Loucy (cell line): ENCODE measurements around the gene MRPS11.
"Not testable (repeated sequence)": the region's sequence is repeated elsewhere in the genome, so short reads cannot be mapped to it uniquely, and the experiment has no call there.

Source experiments
- H2AFZ ChIP-seq: fragments of 200-600 bp; sonication (generic); 2 replicates; pipeline ENCODE4 v1.6.0; 2016; ENCODE audit warnings: antibody characterized with exemption, mild to moderate bottlenecking, low read length, moderate library complexity
- H3F3A ChIP-seq: fragments of 200-600 bp; 2 replicates; pipeline ENCODE4 v1.6.0; 2016; ENCODE audit warnings: antibody characterized with exemption, low read depth, mild to moderate bottlenecking
- H3K27me3 ChIP-seq: fragments of 200-600 bp; sonication (generic); 2 replicates; pipeline ENCODE4 v1.6.1; 2014; ENCODE audit warnings: low read length, mild to moderate bottlenecking; ENCODE audit not compliant: insufficient read depth, poor library complexity, severe bottlenecking
- H3K36me3 ChIP-seq: fragments of 200-600 bp; sonication (generic); 2 replicates; pipeline ENCODE4 v1.6.1; 2016; ENCODE audit warnings: low read length; ENCODE audit not compliant: insufficient read depth
- H3K4me1 ChIP-seq: fragments of 200-600 bp; sonication (generic); 2 replicates; pipeline ENCODE4 v1.5.1; 2014; ENCODE audit warnings: low read length, mild to moderate bottlenecking; ENCODE audit not compliant: insufficient read depth, poor library complexity, severe bottlenecking
- H3K4me2 ChIP-seq: fragments of 200-600 bp; sonication (generic); 2 replicates; pipeline ENCODE4 v1.6.0; 2014; ENCODE audit warnings: antibody characterized with exemption, low read length, low read depth, mild to moderate bottlenecking; ENCODE audit not compliant: poor library complexity, severe bottlenecking
- H3K4me3 ChIP-seq: fragments of 200-600 bp; sonication (generic); 2 replicates; pipeline ENCODE4 v1.5.1; 2014; ENCODE audit warnings: low read length, mild to moderate bottlenecking, mixed read lengths; ENCODE audit not compliant: poor library complexity, severe bottlenecking
- H3K79me2 ChIP-seq: fragments of 200-600 bp; sonication (generic); 2 replicates; pipeline ENCODE4 v1.6.1; 2014; ENCODE audit warnings: low read length; ENCODE audit not compliant: insufficient read depth
- H3K9ac ChIP-seq: fragments of 200-600 bp; sonication (generic); 2 replicates; pipeline ENCODE4 v1.6.0; 2014; ENCODE audit warnings: mild to moderate bottlenecking, low read depth, low read length, moderate library complexity; ENCODE audit not compliant: poor library complexity, severe bottlenecking
- H3K9me2 ChIP-seq: fragments of 200-600 bp; sonication (generic); replicated peaks from 2 replicates; pipeline ENCODE4 v1.6.1; 2016; ENCODE audit warnings: low read depth, low read length, mixed read lengths
- H3K9me3 ChIP-seq: fragments of 200-600 bp; sonication (generic); 2 replicates; pipeline ENCODE4 v1.6.1; 2014; ENCODE audit warnings: mild to moderate bottlenecking, antibody characterized with exemption, low read length, low read depth; ENCODE audit not compliant: insufficient read depth
- H4K20me1 ChIP-seq: fragments of 200-600 bp; sonication (generic); 2 replicates; pipeline ENCODE4 v1.6.0; 2014; ENCODE audit warnings: antibody characterized with exemption, low read length, mild to moderate bottlenecking; ENCODE audit not compliant: insufficient read depth, poor library complexity, severe bottlenecking
- EZH2phosphoT487 ChIP-seq: fragments of 200-600 bp; IDR thresholded peaks from 2 replicates; pipeline ENCODE4 v1.6.1; 2018; ENCODE audit warnings: antibody characterized with exemption, mild to moderate bottlenecking, moderate library complexity, borderline replicate concordance
- TF ChIP-seq, protein P1 (sequence below): fragments of 200-600 bp; sonication (generic); conservative IDR thresholded peaks from 2 replicates; pipeline ENCODE4 v1.5.1; 2014; ENCODE audit warnings: mild to moderate bottlenecking, antibody characterized with exemption, low read length

Gene MRPS11

DNA sequence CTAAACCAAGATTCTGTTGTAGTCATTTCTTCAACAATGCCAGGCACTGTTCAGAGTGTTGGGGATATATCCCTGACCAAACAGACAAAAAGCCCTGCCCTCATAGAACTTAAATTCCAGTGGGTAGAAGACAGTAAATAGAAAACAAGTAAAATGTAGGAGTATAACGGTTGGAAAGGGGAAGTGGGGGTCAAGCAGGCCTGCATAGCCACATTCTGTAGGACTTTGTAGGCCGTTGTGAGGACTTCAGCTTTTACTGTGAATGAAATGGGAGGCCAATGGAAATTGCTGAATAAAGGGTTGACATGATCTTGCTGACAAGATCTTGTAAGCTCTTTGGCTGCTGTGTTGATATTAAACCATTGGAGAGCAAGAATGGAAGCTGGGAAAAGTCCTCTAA, 1.8 kb downstream of the MRPS11 start:
- H3K4me1 ChIP-seq = peaks cover 41% of the 10 kb centered on the region
- H3K9ac ChIP-seq = no peak overlapping the region

DNA sequence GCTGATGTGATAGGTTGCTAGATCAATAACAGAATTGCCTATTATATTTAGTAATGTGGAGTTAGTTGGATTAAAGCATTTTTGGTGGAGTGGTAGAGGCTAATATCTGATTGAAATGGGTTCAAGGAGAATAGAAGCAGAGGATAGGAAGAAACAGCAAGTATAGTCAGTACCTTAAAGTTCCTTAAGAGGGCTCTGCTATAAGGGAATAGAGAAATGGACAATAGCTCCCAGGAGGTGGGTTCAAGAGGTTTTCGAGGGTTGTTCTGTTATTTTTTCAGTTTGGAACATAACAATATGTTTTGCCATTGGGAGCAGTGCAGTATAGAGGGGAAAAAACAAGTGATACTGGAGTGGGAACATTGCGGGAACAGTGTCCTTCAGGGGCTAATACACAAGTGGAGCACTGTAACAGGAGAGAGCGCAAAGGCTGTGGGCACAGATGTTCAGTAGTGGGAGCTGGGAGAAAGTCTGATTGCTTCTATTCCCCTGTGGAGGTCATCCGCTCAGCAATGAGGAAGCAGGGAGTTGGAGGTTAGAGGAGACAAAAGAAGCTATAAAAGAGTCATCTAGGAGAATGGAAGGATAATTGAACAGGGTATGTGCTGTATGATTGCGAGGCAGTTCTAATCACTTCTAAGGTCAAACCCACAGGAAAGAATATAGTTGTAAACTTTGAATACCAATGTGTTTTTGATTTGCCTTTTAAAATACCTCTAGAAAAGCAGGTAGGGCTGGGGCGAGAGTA, 3.3 kb downstream of the MRPS11 start:
- Histone ChIP-seq H2AFZ (no peak overlapping the region), H3K79me2 (peaks cover 36% of the 10 kb centered on the region), H4K20me1 (no peaks in the 10 kb centered on the region), H3F3A (no peaks in the 10 kb centered on the region), H3K9me2 (no peaks in the 10 kb centered on the region), H3K9ac (no peak overlapping the region), H3K4me2 (peak overlapping the region; percentile 59), H3K9me3 (no peaks in the 10 kb centered on the region), H3K4me3 (peak overlapping the region; percentile 28), H3K4me1 (peaks cover 31% of the 10 kb centered on the region), H3K27me3 (no peaks in the 10 kb centered on the region), H3K36me3 (peaks cover 2% of the 10 kb centered on the region; the same call in 1 of the 2 replicates)
- TF ChIP-seq EZH2phosphoT487 = no peak
- TF ChIP-seq, protein P1, sequence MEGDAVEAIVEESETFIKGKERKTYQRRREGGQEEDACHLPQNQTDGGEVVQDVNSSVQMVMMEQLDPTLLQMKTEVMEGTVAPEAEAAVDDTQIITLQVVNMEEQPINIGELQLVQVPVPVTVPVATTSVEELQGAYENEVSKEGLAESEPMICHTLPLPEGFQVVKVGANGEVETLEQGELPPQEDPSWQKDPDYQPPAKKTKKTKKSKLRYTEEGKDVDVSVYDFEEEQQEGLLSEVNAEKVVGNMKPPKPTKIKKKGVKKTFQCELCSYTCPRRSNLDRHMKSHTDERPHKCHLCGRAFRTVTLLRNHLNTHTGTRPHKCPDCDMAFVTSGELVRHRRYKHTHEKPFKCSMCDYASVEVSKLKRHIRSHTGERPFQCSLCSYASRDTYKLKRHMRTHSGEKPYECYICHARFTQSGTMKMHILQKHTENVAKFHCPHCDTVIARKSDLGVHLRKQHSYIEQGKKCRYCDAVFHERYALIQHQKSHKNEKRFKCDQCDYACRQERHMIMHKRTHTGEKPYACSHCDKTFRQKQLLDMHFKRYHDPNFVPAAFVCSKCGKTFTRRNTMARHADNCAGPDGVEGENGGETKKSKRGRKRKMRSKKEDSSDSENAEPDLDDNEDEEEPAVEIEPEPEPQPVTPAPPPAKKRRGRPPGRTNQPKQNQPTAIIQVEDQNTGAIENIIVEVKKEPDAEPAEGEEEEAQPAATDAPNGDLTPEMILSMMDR = peak; percentile 50

More for the DNA sequence above, 1.8 kb downstream of the MRPS11 start:
- Histone ChIP-seq H3K36me3 (peaks cover 4% of the 10 kb centered on the region; the same call in 1 of the 2 replicates), H2AFZ (no peak overlapping the region), H3K9me3 (no peaks in the 10 kb centered on the region), H3K79me2 (peaks cover 50% of the 10 kb centered on the region), H4K20me1 (no peaks in the 10 kb centered on the region), H3F3A (no peaks in the 10 kb centered on the region), H3K4me2 (peak overlapping the region; percentile 93), H3K27me3 (no peaks in the 10 kb centered on the region), H3K9me2 (no peaks in the 10 kb centered on the region), H3K4me3 (peak overlapping the region; percentile 97)
- TF ChIP-seq EZH2phosphoT487 = no peak
- TF ChIP-seq, protein P1 = no peak

DNA sequence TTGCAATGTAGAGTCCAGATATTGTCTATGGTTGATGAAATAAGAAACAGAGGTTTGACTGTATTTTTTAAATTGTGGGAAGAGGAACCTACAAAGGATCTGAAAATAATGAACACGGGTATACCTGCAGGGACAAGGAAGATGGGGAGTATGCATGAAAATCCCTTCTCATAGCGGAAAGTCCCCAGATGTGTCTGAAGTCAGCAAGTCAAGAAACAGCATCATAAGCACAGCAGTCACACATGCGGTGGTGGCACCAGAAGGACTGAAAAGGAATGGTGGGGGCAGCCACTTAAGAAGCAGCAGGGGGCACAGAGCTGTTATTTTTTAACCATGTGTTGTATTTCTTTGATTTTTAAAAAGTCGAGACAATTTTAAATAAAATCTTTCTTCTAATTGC, 4.7 kb downstream of the MRPS11 start:
- H3K36me3 ChIP-seq = peaks cover 12% of the 10 kb centered on the region; the same call in 1 of the 2 replicates
- H3K27me3 ChIP-seq = no peaks in the 10 kb centered on the region
- H3K4me2 ChIP-seq = no peak overlapping the region
- no peak overlapping the region for H3K4me3 ChIP-seq
- H3K9me3 ChIP-seq = no peaks in the 10 kb centered on the region
- H4K20me1 ChIP-seq = no peaks in the 10 kb centered on the region
- H3K9ac ChIP-seq = no peak overlapping the region
- no peaks in the 10 kb centered on the region for H3F3A ChIP-seq
- no peak overlapping the region for H2AFZ ChIP-seq
- peaks cover 24% of the 10 kb centered on the region for H3K4me1 ChIP-seq
- TF ChIP-seq, protein P1 = no peak
- no peak for TF ChIP-seq EZH2phosphoT487
- H3K79me2 ChIP-seq = peaks cover 23% of the 10 kb centered on the region
- H3K9me2 ChIP-seq = no peaks in the 10 kb centered on the region

DNA sequence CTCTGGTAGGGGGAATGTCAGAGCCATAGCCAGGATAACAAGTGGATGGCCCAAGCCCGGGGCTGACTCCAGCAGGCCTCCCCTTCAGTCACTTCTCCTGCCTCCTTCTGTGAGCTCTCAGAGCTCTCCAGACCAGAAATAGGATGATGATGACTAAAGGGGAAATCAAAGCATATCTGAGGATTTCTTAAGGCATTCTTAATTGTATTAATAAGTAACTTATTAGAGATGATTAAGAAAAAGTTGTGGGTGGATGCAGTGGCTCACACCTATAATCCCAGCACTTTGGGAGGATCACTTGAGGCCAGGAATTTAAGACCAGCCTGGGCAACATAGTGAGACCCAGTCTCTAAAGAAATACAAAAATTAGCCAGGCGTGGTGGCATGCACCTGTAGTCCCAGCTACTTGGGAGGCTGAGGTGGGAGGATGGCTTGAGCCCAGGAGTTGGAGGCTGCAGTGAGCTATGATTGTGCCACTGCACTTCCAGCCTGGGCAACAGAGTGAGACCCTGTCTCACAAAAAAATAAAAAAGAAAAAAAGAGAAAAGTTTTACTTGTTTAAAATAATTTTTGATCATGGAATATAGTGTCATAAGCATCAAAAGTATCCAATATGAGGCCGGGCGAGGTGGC, 6.3 kb downstream of the MRPS11 start:
- Histone ChIP-seq H3K36me3 (peaks cover 24% of the 10 kb centered on the region; the same call in 1 of the 2 replicates), H3K4me1 (peaks cover 14% of the 10 kb centered on the region), H3K79me2 (peaks cover 10% of the 10 kb centered on the region)
- H3K27me3 ChIP-seq, H3K4me3 ChIP-seq, H3K9me2 ChIP-seq, H3K9ac ChIP-seq, H3K4me2 ChIP-seq, H3K9me3 ChIP-seq, H4K20me1 ChIP-seq, H2AFZ ChIP-seq, H3F3A ChIP-seq: not testable (repeated sequence)
